Chondrocyte (in vitro differentiated cells): ENCODE measurements around the gene SHOX. TPM values are rescaled to one million over a fixed set of nuclear protein-coding genes. Genes with fewer than 3 reads are reported as not detected.
"Not testable (repeated sequence)": the region's sequence is repeated elsewhere in the genome, so short reads cannot be mapped to it uniquely, and the experiment has no call there.

Source experiments
- DNase-seq: peaks from one replicate; pipeline ENCODE4 v3.0.0; 2021; ENCODE audit warnings: mixed read lengths, low spot score
- H3K27ac Mint-ChIP-seq: one replicate; pipeline ENCODE4 v1.8.0; 2021; ENCODE audit warnings: mild to moderate bottlenecking, moderate library complexity, mixed read lengths; ENCODE audit not compliant: unreplicated experiment
- H3K27me3 Mint-ChIP-seq: 2 replicates; pipeline ENCODE4 v1.8.0; 2021; ENCODE audit warnings: low read depth, mixed read lengths
- H3K36me3 Mint-ChIP-seq: 2 replicates; pipeline ENCODE4 v1.8.0; 2021; ENCODE audit warnings: low read depth, mixed read lengths
- H3K4me1 Mint-ChIP-seq: 2 replicates; pipeline ENCODE4 v1.8.0; 2021; ENCODE audit warnings: low read depth, mild to moderate bottlenecking, mixed read lengths
- H3K4me3 Mint-ChIP-seq: one replicate; pipeline ENCODE4 v1.8.0; 2021; ENCODE audit warnings: mild to moderate bottlenecking, moderate library complexity, mixed read lengths; ENCODE audit not compliant: unreplicated experiment
- H3K9me3 Mint-ChIP-seq: 2 replicates; pipeline ENCODE4 v1.8.0; 2021; ENCODE audit warnings: low read depth, mixed read lengths
- CTCF ChIP-seq: fragments of 200-600 bp; sonication (generic); IDR thresholded peaks from 2 replicates; pipeline ENCODE4 v1.5.0; 2021; ENCODE audit warnings: antibody characterized with exemption, mild to moderate bottlenecking, moderate library complexity
- total RNA-seq: library from RNA; stranded (reverse); gene quantifications from 3 replicates; pipeline ENCODE4 v1.2.1, GENCODE V29; 2021

SHOX gene
- total RNA-seq, 1 donor from 2014 or later, result not detected

- H3K27ac Mint-ChIP-seq, result no peak overlapping the region
- no peaks in the 10 kb centered on the region for H3K9me3 Mint-ChIP-seq
- no peak for DNase-seq
Measured at GRCh38 chrX:619812-620531, 10.6 kb upstream of the SHOX start.

GRCh38 chrX:621705-622503 is 8.7 kb upstream of the SHOX start:
- Mint-ChIP-seq H3K36me3 (no peaks in the 10 kb centered on the region), H3K4me3 (no peak overlapping the region), H3K9me3 (no peaks in the 10 kb centered on the region), H3K4me1 (peaks cover 3% of the 10 kb centered on the region), H3K27me3 (peaks cover 71% of the 10 kb centered on the region), H3K27ac (no peak overlapping the region)
- DNase-seq, result no peak
- no peak for TF ChIP-seq CTCF

More at GRCh38 chrX:619812-620531, 10.6 kb upstream of the SHOX start:
- Mint-ChIP-seq H3K4me3 (no peak overlapping the region), H3K4me1 (peaks cover 3% of the 10 kb centered on the region), H3K27me3 (peaks cover 56% of the 10 kb centered on the region), H3K36me3 (no peaks in the 10 kb centered on the region)
- no peak for TF ChIP-seq CTCF

GRCh38 chrX:622802-623201 is 7.8 kb upstream of the SHOX start:
- not testable (repeated sequence) for H3K36me3 Mint-ChIP-seq, H3K4me1 Mint-ChIP-seq, H3K9me3 Mint-ChIP-seq, DNase-seq, H3K4me3 Mint-ChIP-seq, H3K27ac Mint-ChIP-seq
- H3K27me3 Mint-ChIP-seq, result peaks cover 73% of the 10 kb centered on the region

- peaks cover 74% of the 10 kb centered on the region for H3K27me3 Mint-ChIP-seq
- no peak overlapping the region for H3K4me3 Mint-ChIP-seq
Measured at GRCh38 chrX:623268-623598, 7.4 kb upstream of the SHOX start.

GRCh38 chrX:623599-624315 is 6.8 kb upstream of the SHOX start:
- no peak for TF ChIP-seq CTCF
- H3K27me3 Mint-ChIP-seq, result peaks cover 70% of the 10 kb centered on the region
- no peaks in the 10 kb centered on the region for H3K9me3 Mint-ChIP-seq
- peak overlapping the region; percentile 41 for H3K4me3 Mint-ChIP-seq
- no peak for DNase-seq
- H3K27ac Mint-ChIP-seq, result no peak overlapping the region
- peaks cover 3% of the 10 kb centered on the region for H3K4me1 Mint-ChIP-seq
- no peaks in the 10 kb centered on the region for H3K36me3 Mint-ChIP-seq

More at GRCh38 chrX:623268-623598, 7.4 kb upstream of the SHOX start:
- Mint-ChIP-seq H3K9me3 (no peaks in the 10 kb centered on the region), H3K36me3 (no peaks in the 10 kb centered on the region), H3K4me1 (peaks cover 3% of the 10 kb centered on the region), H3K27ac (no peak overlapping the region)
- TF ChIP-seq CTCF, result no peak
- DNase-seq, result no peak
